ENCODE measurements around the gene MALAT1.

DNA sequence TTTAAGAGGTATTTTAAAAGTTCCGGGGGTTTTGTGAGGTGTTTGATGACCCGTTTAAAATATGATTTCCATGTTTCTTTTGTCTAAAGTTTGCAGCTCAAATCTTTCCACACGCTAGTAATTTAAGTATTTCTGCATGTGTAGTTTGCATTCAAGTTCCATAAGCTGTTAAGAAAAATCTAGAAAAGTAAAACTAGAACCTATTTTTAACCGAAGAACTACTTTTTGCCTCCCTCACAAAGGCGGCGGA lies 193 bp upstream of the MALAT1 start:
- TF ChIP-seq CTCF (IDR thresholded peaks at IDR 0.05) (no peak), EZH2 (IDR thresholded peaks at IDR 0.05; ENCODE audit: borderline replicate concordance, insufficient read depth, low read depth, low read length, poor library complexity, severe bottlenecking) (no peak)
